Right lobe of liver (tissue), 6 donors: ENCODE data around the gene SLC24A4. TPM values are rescaled to one million over a fixed set of nuclear protein-coding genes. Genes with fewer than 3 reads are reported as not detected.
A peak's percentile ranks its signal among the peaks of the same experiment; 100 is the strongest.

ENCODE experiments used
- ATAC-seq, 4 donors: fragments of 200-7000 bp; cut with Tn5 transposase; one replicate each; pipeline ENCODE4 v1.9.1; 2020; ENCODE audit warnings: mild to moderate bottlenecking in 4 of 4, moderate library complexity in 4 of 4
- DNase-seq, 3 donors: peaks; one replicate each; pipeline ENCODE4 v3.0.0-alpha.2; 2020
- H3K27ac ChIP-seq, 3 donors: fragments of 200-600 bp; one replicate each; pipeline ENCODE4 v1.8.0; 2022
- H3K27me3 ChIP-seq, 2 donors: fragments of 200-600 bp; one replicate each; pipeline ENCODE4 v1.8.0; 2022
- H3K36me3 ChIP-seq, 4 donors: fragments of 200-600 bp; sonication (generic) in 1 of 4; one replicate each; pipeline versions ENCODE4 v1.5.1 to v1.8.0; 2017 to 2022; ENCODE audit warnings: control low read depth in 1 of 4
- H3K4me1 ChIP-seq, 4 donors: fragments of 200-600 bp; sonication (generic) in 1 of 4; one replicate each; pipeline versions ENCODE4 v1.5.1 to v1.8.0; 2017 to 2022; ENCODE audit warnings: control low read depth in 1 of 4
- H3K4me3 ChIP-seq, 3 donors: fragments of 200-600 bp; one replicate each; pipeline ENCODE4 v1.8.0; 2022
- H3K9me3 ChIP-seq, 4 donors: fragments of 200-600 bp; sonication (generic) in 1 of 4; one replicate each; pipeline versions ENCODE4 v1.5.1 to v1.8.0; 2017 to 2022; ENCODE audit warnings: control low read depth in 1 of 4
- POLR2A ChIP-seq: fragments of 450-650 bp; IDR thresholded peaks from one replicate; pipeline ENCODE4 v1.6.1; 2017; ENCODE audit warnings: antibody characterized with exemption, mild to moderate bottlenecking
- WGBS: methylation state at CpG from one replicate; pipeline ENCODE4 v1.1.6; 2018; ENCODE audit warnings: low coverage, low lambda C conversion rate; ENCODE audit not compliant: insufficient coverage; ENCODE audit errors: missing lambda C conversion rate; 5-methylcytosine and 5-hydroxymethylcytosine counted together
- intact Hi-C, 2 donors: fragments of 100-400 bp; cut with DNase I; formaldehyde crosslinking; loops; one replicate each; pipeline versions ENCODE4 v1.11.2 to v1.14.1; 2022
- total RNA-seq, 6 experiments: library from RNA; depleted of rRNA in 2 of 6; stranded (reverse); fragments of >200 nt in 2 of 6; fragmentation: NEBNext Ultra II Directional in 3 of 6; extraction: Animal tissue kit (Norgen Biotek cat#: 25700) in 3 of 6; gene quantifications; one replicate each; pipeline versions ENCODE4 v1.1.0 to v1.2.4, GENCODE V29; 2016 to 2023
- TF ChIP-seq, protein P1 (sequence below), 4 donors: fragments of 200-600 bp in 3 of 4; fragments of 450-650 bp in 1 of 4; IDR thresholded peaks; one replicate each; pipeline versions ENCODE4 v1.5.1 to v1.8.0; 2016 to 2022; ENCODE audit warnings: antibody characterized with exemption in 4 of 4, mild to moderate bottlenecking in 2 of 4
- donor health status: DM: no; HTN: yes; CAD: no.
- donor health status: DM: no; HTN: no; CAD: no.
- donor health status: DM: no; HTN: no; CAD: no.
- donor health status: DM: no; HTN: yes; CAD: no.
- donor health status: DM: no; HTN: yes; CAD: no.

Gene SLC24A4
- total RNA-seq, 6 experiments from 2014 or later, result 0.06 to 0.29 (median 0.21) TPM

DNA sequence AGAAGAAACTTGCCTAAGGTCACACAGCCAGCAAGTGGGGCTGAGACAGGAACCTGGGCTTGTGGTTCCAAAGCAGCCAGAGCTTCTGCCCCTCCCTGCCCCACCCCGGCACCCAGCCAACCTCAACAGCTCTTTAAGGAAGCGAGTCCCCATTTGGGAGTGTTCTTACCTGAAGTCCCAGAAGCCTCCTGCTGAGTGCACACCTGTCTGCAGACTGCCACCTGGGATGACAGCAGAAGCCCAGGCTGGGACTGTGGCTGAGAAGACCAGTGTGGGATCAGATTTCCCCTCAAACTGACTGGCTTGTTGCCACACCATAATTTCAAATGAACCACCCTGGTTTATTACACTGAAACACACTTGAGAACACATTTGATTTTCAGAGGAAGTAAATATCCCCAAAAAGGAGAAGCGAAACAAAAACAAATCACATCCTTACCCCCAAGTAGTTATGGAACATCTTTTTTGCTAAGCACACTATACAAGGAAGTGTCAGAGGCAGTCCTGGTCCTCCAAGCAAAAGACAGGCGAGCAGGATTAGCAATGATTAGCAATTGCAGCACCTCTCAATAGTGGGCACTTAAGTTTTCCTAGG lies 184.3 kb downstream of the SLC24A4 start:
- Histone ChIP-seq H3K4me3 (no peak overlapping the region), H3K36me3 (no peaks in the 10 kb centered on the region), H3K9me3 (no peaks in the 10 kb centered on the region), H3K27me3 (no peaks in the 10 kb centered on the region), H3K27ac (no peak overlapping the region), H3K4me1 (peaks cover 0 to 6% (median 0%) of the 10 kb centered on the region in 4 donors)
- TF ChIP-seq, protein P1, sequence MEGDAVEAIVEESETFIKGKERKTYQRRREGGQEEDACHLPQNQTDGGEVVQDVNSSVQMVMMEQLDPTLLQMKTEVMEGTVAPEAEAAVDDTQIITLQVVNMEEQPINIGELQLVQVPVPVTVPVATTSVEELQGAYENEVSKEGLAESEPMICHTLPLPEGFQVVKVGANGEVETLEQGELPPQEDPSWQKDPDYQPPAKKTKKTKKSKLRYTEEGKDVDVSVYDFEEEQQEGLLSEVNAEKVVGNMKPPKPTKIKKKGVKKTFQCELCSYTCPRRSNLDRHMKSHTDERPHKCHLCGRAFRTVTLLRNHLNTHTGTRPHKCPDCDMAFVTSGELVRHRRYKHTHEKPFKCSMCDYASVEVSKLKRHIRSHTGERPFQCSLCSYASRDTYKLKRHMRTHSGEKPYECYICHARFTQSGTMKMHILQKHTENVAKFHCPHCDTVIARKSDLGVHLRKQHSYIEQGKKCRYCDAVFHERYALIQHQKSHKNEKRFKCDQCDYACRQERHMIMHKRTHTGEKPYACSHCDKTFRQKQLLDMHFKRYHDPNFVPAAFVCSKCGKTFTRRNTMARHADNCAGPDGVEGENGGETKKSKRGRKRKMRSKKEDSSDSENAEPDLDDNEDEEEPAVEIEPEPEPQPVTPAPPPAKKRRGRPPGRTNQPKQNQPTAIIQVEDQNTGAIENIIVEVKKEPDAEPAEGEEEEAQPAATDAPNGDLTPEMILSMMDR (IDR thresholded peaks at IDR 0.05), result no peak
- TF ChIP-seq POLR2A, result no peak
- intact Hi-C loops, result no loop called here
- DNase-seq (no peak), ATAC-seq (peak in 3 of 4 donors; percentile 17 to 53 (median 18))
- WGBS, result 65% methylated on average over 3 of the region's 4 CpGs

DNA sequence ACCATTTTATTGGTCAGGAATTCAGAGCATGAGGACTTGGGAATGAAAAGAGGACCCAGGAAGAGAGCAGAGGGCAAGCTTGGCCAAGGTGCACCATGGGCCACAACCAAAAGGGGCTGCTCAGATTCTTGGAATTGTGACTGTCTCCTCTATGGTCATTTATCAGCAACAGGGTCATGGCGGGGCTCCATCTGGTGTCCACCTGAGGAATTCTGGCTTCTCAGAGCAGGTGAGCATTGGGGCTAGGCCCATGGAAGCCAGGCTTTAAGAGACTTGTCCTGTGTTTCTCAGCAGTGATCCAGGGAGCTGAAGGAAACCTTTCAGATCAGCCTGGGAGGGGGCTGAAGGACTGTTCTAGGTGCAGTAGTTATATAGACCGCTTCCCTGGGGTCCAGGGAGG lies 188.0 kb downstream of the SLC24A4 start:
- Histone ChIP-seq H3K36me3 (no peaks in the 10 kb centered on the region), H3K9me3 (no peaks in the 10 kb centered on the region), H3K4me3 (no peak overlapping the region), H3K27ac (no peak overlapping the region), H3K4me1 (peaks cover 0 to 8% (median 3%) of the 10 kb centered on the region in 4 donors), H3K27me3 (no peaks in the 10 kb centered on the region)
- 70% methylated on average over 2 of the region's 2 CpGs for WGBS
- no peak for TF ChIP-seq POLR2A
- TF ChIP-seq, protein P1 (IDR thresholded peaks at IDR 0.05), result peak; percentile 26 to 45 (median 38)
- intact Hi-C loops, result no loop called here
- ATAC-seq (peak in 1 of 4 donors; percentile 17), DNase-seq (peak in 1 of 3 donors; percentile 64)

DNA sequence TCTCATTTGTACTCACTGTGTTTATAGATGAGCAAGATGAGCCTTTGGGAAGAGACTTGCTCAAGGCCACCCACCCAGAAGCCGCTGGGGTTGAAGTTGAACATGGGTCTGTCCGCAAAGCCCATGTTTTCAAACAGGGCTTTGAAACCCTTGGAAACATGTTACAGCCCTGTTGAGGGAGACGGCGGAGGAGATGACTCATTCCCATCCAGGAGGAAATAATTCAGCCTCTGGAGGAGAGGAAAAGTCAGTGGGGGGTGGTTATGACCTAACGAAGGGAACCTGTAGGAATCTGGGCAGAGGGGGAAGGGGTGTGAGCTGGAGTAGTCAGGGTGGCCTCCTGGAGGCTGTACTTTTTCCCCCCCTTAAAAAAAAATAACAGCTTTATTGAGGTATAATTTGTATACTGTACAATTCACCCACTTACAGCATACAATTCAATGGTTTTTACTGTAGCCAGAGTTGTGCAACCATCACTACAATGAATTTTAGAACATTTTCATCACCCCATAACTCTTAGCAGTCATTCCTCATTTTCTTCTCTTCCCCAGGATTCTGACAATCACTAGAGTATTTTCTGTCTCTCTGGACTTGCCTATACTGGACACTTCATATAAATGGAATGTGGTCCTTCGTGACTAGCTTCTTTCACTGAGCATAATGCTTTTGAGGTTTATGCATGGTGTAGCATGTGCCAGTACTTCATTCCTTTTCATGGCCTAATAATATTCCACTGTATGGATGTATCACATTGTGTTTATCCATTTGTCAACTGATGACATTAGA lies 188.7 kb downstream of the SLC24A4 start:
- ATAC-seq, result peak in 1 of 4 donors; percentile 6
- no peak for TF ChIP-seq POLR2A
- TF ChIP-seq, protein P1 (IDR thresholded peaks at IDR 0.05), result no peak
- intact Hi-C loops, result no loop called here
- Histone ChIP-seq H3K9me3 (no peaks in the 10 kb centered on the region), H3K27ac (no peak overlapping the region), H3K27me3 (no peaks in the 10 kb centered on the region), H3K4me3 (no peak overlapping the region), H3K36me3 (no peaks in the 10 kb centered on the region), H3K4me1 (peaks cover 0 to 8% (median 3%) of the 10 kb centered on the region in 4 donors)
- DNase-seq, result no peak
- 66% methylated on average over 6 of the region's 6 CpGs for WGBS

DNA sequence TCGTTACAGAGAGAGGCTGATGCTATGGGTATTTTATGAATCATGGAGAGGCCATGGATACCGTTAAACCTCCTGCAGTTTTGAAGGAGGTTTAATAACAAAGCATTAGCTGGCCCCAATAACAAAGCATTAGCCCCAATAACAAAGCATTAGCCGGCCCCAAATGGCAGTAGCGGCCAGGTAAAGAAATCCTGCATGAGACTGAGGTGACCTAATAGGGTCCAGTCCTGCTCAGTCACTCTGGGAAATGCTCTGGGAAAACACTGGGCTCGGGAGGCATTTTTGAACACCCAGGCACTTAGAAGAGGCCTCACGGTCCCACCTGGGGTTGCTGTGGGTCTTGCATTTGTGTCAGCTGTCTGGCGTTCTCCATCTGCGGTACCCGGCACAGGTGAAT lies 189.8 kb downstream of the SLC24A4 start:
- no peaks in the 10 kb centered on the region for H3K27me3 ChIP-seq
- TF ChIP-seq POLR2A, result no peak
- TF ChIP-seq, protein P1 (IDR thresholded peaks at IDR 0.05), result no peak
- no peak for ATAC-seq
- no peak for DNase-seq
- H3K9me3 ChIP-seq, result no peaks in the 10 kb centered on the region
- no peaks in the 10 kb centered on the region for H3K36me3 ChIP-seq
- peak overlapping the region; percentile 71 to 92 (median 88) for H3K4me3 ChIP-seq
- 83% methylated on average over 4 of the region's 9 CpGs for WGBS
- intact Hi-C loops, result no loop called here
- peaks cover 0 to 8% (median 3%) of the 10 kb centered on the region in 4 donors for H3K4me1 ChIP-seq
- H3K27ac ChIP-seq, result peak overlapping the region in 1 of 3 donors; percentile 98
